ENCODE measurements around the gene KCTD7. TPM values are rescaled to one million over a fixed set of nuclear protein-coding genes. Genes with fewer than 3 reads are reported as not detected.

The KCTD7 gene
- polyA plus RNA-seq, 2 of the 4 experiments (the other 2 are of a cell fraction): 9.7 to 10.3 TPM

DNA sequence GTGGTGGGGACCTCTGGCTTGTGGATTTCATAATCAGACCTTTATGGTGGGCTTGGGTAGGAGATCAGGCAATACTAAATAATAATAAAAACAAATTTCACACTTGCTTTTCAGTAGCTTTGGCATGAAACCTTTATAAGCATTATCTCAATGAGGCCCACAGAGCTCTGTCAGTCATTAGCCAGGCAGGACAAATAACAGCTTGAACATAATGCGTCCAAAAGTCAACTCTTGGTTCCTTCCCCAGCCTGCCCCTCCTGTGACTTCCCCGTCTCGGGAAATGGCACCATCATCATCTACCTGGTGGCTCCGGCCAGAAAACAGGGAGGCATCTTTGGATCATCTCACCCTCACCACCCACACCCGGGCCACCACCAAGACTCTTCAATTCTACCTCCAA, 40.8 kb downstream of the KCTD7 start:
- ChIA-PET CTCF (interaction anchor here (0.6 to 1.5 kb wide), 4 partner anchors 12 to 90 kb away, joined by 3 to 5 read pairs (median 4); no protein-coding TSS in a partner anchor), POLR2A (no interaction called here)
- Histone ChIP-seq H3K9me3 (no peaks in the 10 kb centered on the region), H3K4me1 (peaks cover 7% of the 10 kb centered on the region), H3K4me2 (no peak overlapping the region), H3K27ac (no peak overlapping the region), H3K4me3 (no peak overlapping the region)
- ATAC-seq: no peak
- no peak for DNase-seq (ENCODE audit: low read depth in 1 of 2, low spot score in 1 of 2)
- WGBS (ENCODE audit: missing lambda C conversion rate): 91% methylated on average over 5 of the region's 5 CpGs
- no peak for FAIRE-seq
- TF ChIP-seq, protein P1, sequence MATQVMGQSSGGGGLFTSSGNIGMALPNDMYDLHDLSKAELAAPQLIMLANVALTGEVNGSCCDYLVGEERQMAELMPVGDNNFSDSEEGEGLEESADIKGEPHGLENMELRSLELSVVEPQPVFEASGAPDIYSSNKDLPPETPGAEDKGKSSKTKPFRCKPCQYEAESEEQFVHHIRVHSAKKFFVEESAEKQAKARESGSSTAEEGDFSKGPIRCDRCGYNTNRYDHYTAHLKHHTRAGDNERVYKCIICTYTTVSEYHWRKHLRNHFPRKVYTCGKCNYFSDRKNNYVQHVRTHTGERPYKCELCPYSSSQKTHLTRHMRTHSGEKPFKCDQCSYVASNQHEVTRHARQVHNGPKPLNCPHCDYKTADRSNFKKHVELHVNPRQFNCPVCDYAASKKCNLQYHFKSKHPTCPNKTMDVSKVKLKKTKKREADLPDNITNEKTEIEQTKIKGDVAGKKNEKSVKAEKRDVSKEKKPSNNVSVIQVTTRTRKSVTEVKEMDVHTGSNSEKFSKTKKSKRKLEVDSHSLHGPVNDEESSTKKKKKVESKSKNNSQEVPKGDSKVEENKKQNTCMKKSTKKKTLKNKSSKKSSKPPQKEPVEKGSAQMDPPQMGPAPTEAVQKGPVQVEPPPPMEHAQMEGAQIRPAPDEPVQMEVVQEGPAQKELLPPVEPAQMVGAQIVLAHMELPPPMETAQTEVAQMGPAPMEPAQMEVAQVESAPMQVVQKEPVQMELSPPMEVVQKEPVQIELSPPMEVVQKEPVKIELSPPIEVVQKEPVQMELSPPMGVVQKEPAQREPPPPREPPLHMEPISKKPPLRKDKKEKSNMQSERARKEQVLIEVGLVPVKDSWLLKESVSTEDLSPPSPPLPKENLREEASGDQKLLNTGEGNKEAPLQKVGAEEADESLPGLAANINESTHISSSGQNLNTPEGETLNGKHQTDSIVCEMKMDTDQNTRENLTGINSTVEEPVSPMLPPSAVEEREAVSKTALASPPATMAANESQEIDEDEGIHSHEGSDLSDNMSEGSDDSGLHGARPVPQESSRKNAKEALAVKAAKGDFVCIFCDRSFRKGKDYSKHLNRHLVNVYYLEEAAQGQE (IDR thresholded peaks at IDR 0.05): no peak
- TF ChIP-seq, protein P2, sequence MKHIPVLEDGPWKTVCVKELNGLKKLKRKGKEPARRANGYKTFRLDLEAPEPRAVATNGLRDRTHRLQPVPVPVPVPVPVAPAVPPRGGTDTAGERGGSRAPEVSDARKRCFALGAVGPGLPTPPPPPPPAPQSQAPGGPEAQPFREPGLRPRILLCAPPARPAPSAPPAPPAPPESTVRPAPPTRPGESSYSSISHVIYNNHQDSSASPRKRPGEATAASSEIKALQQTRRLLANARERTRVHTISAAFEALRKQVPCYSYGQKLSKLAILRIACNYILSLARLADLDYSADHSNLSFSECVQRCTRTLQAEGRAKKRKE (CRISPR knock-in tag; IDR thresholded peaks at IDR 0.05; ENCODE audit: low read depth): no peak
- TF ChIP-seq RNF2 (IDR thresholded peaks at IDR 0.05; ENCODE audit: borderline replicate concordance, low read depth) (no peak), FOSB (CRISPR knock-in tag; IDR thresholded peaks at IDR 0.05) (no peak), TP53 (CRISPR knock-in tag; IDR thresholded peaks at IDR 0.05) (no peak), ZC3H11A (IDR thresholded peaks at IDR 0.05) (no peak), ZNF302 (CRISPR knock-in tag; IDR thresholded peaks at IDR 0.05) (no peak), EHMT2 (IDR thresholded peaks at IDR 0.05; ENCODE audit: low read depth) (no peak), MYC (IDR thresholded peaks at IDR 0.05; ENCODE audit: borderline replicate concordance, low read length) (no peak), FOSL2 (IDR thresholded peaks at IDR 0.05) (no peak), FOSL2 (CRISPR knock-in tag; IDR thresholded peaks at IDR 0.05) (no peak), EHF (CRISPR knock-in tag; IDR thresholded peaks at IDR 0.05) (no peak)
- TF ChIP-seq, protein P3, sequence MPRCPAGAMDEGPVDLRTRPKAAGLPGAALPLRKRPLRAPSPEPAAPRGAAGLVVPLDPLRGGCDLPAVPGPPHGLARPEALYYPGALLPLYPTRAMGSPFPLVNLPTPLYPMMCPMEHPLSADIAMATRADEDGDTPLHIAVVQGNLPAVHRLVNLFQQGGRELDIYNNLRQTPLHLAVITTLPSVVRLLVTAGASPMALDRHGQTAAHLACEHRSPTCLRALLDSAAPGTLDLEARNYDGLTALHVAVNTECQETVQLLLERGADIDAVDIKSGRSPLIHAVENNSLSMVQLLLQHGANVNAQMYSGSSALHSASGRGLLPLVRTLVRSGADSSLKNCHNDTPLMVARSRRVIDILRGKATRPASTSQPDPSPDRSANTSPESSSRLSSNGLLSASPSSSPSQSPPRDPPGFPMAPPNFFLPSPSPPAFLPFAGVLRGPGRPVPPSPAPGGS (IDR thresholded peaks at IDR 0.05): no peak
- TF ChIP-seq, protein P4, sequence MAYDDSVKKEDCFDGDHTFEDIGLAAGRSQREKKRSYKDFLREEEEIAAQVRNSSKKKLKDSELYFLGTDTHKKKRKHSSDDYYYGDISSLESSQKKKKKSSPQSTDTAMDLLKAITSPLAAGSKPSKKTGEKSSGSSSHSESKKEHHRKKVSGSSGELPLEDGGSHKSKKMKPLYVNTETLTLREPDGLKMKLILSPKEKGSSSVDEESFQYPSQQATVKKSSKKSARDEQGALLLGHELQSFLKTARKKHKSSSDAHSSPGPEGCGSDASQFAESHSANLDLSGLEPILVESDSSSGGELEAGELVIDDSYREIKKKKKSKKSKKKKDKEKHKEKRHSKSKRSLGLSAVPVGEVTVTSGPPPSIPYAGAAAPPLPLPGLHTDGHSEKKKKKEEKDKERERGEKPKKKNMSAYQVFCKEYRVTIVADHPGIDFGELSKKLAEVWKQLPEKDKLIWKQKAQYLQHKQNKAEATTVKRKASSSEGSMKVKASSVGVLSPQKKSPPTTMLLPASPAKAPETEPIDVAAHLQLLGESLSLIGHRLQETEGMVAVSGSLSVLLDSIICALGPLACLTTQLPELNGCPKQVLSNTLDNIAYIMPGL (CRISPR knock-in tag; IDR thresholded peaks at IDR 0.05; ENCODE audit: borderline replicate concordance): no peak
- TF ChIP-seq, protein P5, sequence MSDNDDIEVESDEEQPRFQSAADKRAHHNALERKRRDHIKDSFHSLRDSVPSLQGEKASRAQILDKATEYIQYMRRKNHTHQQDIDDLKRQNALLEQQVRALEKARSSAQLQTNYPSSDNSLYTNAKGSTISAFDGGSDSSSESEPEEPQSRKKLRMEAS (IDR thresholded peaks at IDR 0.05): no peak

DNA sequence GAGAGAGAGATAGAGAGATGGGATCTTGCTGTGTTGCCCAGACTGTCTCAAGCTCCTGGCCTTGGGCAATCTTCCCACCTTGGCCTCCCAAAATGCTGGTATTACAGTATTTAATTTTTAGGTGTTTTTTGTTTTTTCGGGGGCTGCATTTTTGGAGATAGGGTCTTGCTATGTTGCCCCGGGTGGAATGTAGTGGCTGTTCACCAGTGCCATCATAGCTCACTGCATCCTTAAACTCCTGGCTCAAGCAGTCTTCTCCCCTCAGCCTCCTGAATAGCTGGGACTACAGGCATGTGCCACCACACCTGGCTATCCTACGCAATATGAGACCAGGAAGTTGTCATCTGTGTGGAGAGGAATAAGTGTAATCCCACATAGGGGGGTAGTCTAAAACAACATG, 42.4 kb downstream of the KCTD7 start:
- POLR2A ChIA-PET: no interaction called here
- FAIRE-seq (no peak), ATAC-seq (no peak), DNase-seq (ENCODE audit: low read depth in 1 of 2, low spot score in 1 of 2) (no peak)
- no peak overlapping the region for H3K27ac ChIP-seq
- peaks cover 7% of the 10 kb centered on the region for H3K4me1 ChIP-seq
- CTCF ChIA-PET: interaction anchor here (0.6 to 1.4 kb wide), 3 partner anchors 9 to 69 kb away, joined by 3 to 7 read pairs (median 4); no protein-coding TSS in a partner anchor
- H3K4me3 ChIP-seq: no peak overlapping the region
- H3K9me3 ChIP-seq: no peaks in the 10 kb centered on the region
- 92% methylated on average over 3 of the region's 3 CpGs for WGBS (ENCODE audit: missing lambda C conversion rate)
- H3K4me2 ChIP-seq: no peak overlapping the region
- TF ChIP-seq HOXA7 (CRISPR knock-in tag; IDR thresholded peaks at IDR 0.05) (no peak), SREBF2 (IDR thresholded peaks at IDR 0.05) (no peak), MYC (IDR thresholded peaks at IDR 0.05; ENCODE audit: borderline replicate concordance, low read length) (no peak), RCOR1 (IDR thresholded peaks at IDR 0.05; ENCODE audit: low read depth, low read length) (no peak), CBX8 (IDR thresholded peaks at IDR 0.05) (no peak), TP53 (CRISPR knock-in tag; IDR thresholded peaks at IDR 0.05) (no peak), ZNF302 (CRISPR knock-in tag; IDR thresholded peaks at IDR 0.05) (no peak), RAD21 (conservative IDR thresholded peaks at IDR 0.05 in 1 of 2, IDR thresholded peaks at IDR 0.05 in 1 of 2) (no peak), KDM1A (IDR thresholded peaks at IDR 0.05; ENCODE audit: low read depth) (no peak), GATA3 (IDR thresholded peaks at IDR 0.05; ENCODE audit: borderline replicate concordance) (no peak), FOXS1 (CRISPR knock-in tag; IDR thresholded peaks at IDR 0.05) (no peak)
- TF ChIP-seq, protein P1 (IDR thresholded peaks at IDR 0.05): no peak
- TF ChIP-seq, protein P6, sequence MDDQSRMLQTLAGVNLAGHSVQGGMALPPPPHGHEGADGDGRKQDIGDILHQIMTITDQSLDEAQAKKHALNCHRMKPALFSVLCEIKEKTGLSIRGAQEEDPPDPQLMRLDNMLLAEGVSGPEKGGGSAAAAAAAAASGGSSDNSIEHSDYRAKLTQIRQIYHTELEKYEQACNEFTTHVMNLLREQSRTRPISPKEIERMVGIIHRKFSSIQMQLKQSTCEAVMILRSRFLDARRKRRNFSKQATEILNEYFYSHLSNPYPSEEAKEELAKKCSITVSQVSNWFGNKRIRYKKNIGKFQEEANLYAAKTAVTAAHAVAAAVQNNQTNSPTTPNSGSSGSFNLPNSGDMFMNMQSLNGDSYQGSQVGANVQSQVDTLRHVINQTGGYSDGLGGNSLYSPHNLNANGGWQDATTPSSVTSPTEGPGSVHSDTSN (IDR thresholded peaks at IDR 0.05): no peak
